Activated naive CD8-positive, alpha-beta T cell treated with anti-CD3 and anti-CD28 coated beads for 36 hours (primary cell): ENCODE measurements around the gene VIPR2. TPM values are rescaled to one million over a fixed set of nuclear protein-coding genes. Genes with fewer than 3 reads are reported as not detected.

Experiments used
- DNase-seq: peaks from one replicate; pipeline ENCODE4 v3.0.0; 2021
- H3K27ac Mint-ChIP-seq: one replicate; pipeline ENCODE4 v1.8.0; 2022; ENCODE audit warnings: mild to moderate bottlenecking, moderate library complexity, mixed read lengths
- H3K27me3 Mint-ChIP-seq: one replicate; pipeline ENCODE4 v1.8.0; 2022; ENCODE audit warnings: mild to moderate bottlenecking, mixed read lengths
- H3K36me3 Mint-ChIP-seq: one replicate; pipeline ENCODE4 v1.8.0; 2021; ENCODE audit warnings: mild to moderate bottlenecking, mixed read lengths
- H3K4me1 Mint-ChIP-seq: one replicate; pipeline ENCODE4 v1.8.0; 2021; ENCODE audit warnings: mixed read lengths
- H3K4me3 Mint-ChIP-seq: one replicate; pipeline ENCODE4 v1.8.0; 2022; ENCODE audit warnings: mild to moderate bottlenecking, moderate library complexity, mixed read lengths
- H3K9me3 Mint-ChIP-seq: one replicate; pipeline ENCODE4 v1.8.0; 2022; ENCODE audit warnings: mixed read lengths
- total RNA-seq, 2 experiments: library from RNA; stranded (reverse); gene quantifications; one replicate each; pipeline ENCODE4 v1.2.3, GENCODE V29; 2021

The VIPR2 gene
- total RNA-seq, 2 experiments from 2014 or later = not detected

DNA sequence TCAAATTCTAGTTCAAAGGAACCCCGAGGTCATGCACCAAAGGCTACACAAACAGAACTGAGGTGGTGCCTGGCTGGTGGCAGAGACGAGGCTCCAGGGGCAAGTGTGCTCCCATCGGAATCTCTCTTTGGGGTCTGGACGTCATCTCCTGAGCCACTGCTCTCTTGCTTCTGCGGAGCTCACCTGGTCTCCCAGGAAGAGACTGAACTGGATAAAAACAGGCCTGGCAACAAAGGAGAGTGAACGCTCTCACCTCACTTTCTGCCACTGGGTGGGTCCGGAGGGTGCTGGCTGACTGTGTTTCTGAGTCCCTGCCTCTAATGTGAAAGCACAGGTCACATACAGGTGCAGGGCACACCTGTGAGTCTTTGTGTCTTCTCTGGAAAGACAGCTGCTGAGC lies 22.4 kb downstream of the VIPR2 start:
- no peaks in the 10 kb centered on the region for H3K9me3 Mint-ChIP-seq
- no peaks in the 10 kb centered on the region for H3K4me1 Mint-ChIP-seq
- no peak overlapping the region for H3K4me3 Mint-ChIP-seq
- H3K27ac Mint-ChIP-seq = no peak overlapping the region
- no peak for DNase-seq
- peaks cover 4% of the 10 kb centered on the region for H3K27me3 Mint-ChIP-seq
- no peaks in the 10 kb centered on the region for H3K36me3 Mint-ChIP-seq

DNA sequence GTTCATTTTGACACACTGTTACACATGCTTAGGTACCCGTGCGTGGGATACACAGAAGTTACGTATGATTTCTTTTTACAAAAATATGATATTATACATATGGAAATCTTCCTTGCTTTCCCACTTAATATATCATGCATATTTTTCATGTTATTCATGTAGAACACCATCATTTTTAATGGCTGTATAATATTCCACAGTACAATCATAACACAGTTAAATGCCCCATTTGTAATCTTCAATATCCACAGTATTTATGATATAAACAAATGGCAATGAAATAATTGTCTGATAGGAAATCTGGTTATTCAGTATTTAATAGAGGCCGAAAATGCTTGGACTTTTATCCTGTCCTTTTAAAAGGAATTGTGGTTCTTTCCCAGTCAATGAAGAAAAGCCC lies 23.2 kb downstream of the VIPR2 start:
- Mint-ChIP-seq H3K4me3 (no peak overlapping the region), H3K27ac (no peak overlapping the region), H3K27me3 (peaks cover 5% of the 10 kb centered on the region), H3K36me3 (no peaks in the 10 kb centered on the region), H3K9me3 (no peaks in the 10 kb centered on the region), H3K4me1 (no peaks in the 10 kb centered on the region)
- DNase-seq = no peak

DNA sequence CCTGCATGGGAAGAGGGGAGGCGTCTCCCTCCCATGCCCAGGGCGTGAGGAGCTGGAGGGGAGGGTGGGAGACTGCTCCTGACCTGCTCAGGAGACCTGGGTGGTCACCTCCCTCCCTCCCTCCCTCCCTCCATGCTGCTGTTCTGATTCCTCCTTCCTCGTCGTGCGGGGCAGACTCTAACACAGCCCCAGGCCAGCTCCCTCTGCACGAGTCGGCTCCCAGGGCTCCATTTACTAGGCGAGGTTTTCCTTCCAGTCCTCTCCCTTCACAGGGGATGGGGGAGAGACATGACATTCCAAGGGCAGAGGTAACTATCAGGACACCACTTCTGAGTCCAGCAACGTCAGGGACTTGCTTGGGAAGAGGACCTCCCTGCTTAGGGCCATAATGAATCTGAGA lies 23.6 kb downstream of the VIPR2 start:
- no peaks in the 10 kb centered on the region for H3K9me3 Mint-ChIP-seq
- H3K4me3 Mint-ChIP-seq = no peak overlapping the region
- peaks cover 5% of the 10 kb centered on the region for H3K27me3 Mint-ChIP-seq
- no peaks in the 10 kb centered on the region for H3K4me1 Mint-ChIP-seq
- DNase-seq = no peak
- no peak overlapping the region for H3K27ac Mint-ChIP-seq
- H3K36me3 Mint-ChIP-seq = no peaks in the 10 kb centered on the region

DNA sequence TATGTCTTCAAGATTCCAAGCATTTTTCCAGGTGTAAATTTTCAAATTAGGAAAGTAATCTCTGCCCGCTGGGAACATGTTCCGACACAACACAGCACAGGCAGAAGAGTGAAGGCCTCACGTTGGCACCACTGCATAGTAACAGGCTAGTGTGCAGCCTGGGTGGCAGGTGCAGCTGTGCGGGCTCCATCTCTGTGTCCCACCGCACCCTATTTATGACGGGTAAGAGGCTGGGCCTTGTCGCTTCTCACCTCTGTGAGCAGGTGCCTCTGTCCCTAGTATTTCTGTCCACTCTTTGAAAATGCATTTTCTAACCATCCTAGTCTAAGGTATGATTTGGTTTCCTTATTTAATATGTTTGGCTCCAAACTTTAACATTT lies 24.1 kb downstream of the VIPR2 start:
- Mint-ChIP-seq H3K36me3 (no peaks in the 10 kb centered on the region), H3K4me3 (no peak overlapping the region), H3K9me3 (no peaks in the 10 kb centered on the region), H3K27me3 (peaks cover 5% of the 10 kb centered on the region), H3K4me1 (no peaks in the 10 kb centered on the region), H3K27ac (no peak overlapping the region)
- no peak for DNase-seq

DNA sequence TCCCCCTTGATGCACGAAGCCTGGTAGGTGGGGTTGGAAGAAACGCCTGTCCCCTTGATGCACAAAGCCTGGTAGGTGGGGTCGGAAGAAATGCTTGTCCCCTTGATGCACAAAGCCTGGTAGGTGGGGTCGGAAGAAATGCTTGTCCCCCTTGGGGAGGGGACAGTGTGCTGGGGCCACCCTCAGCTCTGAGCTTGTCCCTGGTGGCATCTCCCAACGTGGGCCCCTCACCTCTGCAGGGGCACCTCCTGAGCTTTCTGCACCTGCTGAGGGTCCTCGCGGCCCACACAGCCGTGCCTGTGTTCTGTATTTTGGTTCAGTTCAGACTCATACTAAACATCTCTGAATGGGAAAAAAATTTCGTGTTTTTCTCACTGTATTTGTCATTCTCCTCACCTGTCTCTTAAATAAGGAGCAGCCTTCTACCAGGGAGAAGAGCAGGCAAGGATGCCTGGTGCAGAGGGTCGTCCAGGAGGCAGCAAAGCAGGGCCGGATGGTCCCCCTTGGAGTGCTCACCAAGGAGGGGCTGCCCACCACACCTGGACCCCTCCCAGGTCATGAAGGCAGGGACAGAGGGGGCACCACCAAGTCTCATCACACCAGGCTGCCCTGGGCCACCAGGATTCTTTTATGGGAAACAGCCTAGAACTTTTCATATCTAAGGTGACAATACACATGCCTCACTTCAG lies 24.7 kb downstream of the VIPR2 start:
- Mint-ChIP-seq H3K9me3 (no peaks in the 10 kb centered on the region), H3K36me3 (no peaks in the 10 kb centered on the region), H3K27me3 (peaks cover 5% of the 10 kb centered on the region), H3K27ac (no peak overlapping the region), H3K4me3 (no peak overlapping the region), H3K4me1 (no peaks in the 10 kb centered on the region)
- no peak for DNase-seq

DNA sequence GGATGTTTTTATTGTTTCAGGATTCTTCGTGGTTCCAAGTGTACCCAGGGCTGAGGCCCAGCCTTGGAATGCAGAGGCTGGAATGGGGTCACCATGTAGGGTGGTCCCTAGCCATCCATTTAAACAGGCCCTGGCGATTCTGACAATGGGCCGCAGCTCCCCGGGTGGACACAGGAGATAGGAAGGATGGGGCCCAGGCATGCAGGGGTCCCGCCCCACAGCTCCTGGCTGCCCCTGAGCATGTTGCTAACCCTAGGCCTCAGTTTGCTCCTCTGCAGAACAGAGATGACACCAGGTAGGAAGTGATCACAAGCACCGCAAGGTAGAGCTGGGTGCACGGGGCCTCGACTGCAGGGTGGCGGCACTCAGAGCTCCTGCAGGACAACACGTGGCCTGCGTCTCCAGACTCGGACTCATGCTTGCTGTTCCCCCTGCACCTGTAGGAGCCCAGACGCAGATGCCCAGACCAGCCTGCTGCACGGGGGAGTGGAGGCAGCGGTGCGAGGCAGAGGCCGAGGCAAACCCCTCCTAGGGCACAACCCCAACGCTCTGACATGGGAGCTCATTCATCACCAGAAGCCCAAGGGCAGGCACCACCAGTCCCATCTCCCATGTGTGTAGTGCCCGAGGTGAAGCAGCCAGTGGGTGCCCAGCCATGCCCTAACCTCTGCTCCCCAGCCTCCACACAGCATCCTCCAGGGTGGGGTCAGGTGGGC lies 25.5 kb downstream of the VIPR2 start:
- peaks cover 5% of the 10 kb centered on the region for H3K27me3 Mint-ChIP-seq
- no peak overlapping the region for H3K27ac Mint-ChIP-seq
- no peaks in the 10 kb centered on the region for H3K36me3 Mint-ChIP-seq
- H3K4me1 Mint-ChIP-seq = no peaks in the 10 kb centered on the region
- DNase-seq = no peak
- H3K9me3 Mint-ChIP-seq = no peaks in the 10 kb centered on the region
- H3K4me3 Mint-ChIP-seq = no peak overlapping the region

DNA sequence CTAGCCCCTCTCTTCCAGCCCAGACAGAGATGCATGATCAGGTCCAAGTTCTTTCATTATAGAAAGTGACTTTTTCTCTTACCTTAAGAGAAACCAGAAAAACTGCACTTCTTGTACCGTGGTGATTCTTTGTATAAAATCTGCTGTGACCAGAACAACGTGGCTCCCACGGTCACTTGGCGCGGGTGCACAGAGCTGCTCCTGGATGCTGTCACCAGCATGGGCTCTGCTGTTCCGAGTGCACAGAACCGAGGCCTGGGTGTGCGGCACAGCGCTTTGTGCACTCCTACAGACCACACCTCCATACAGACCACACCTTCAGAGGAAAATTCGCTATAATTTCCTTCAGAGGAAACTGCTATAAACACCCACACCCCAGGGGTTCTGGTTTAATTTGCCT lies 26.0 kb downstream of the VIPR2 start:
- no peak overlapping the region for H3K4me3 Mint-ChIP-seq
- H3K9me3 Mint-ChIP-seq = no peaks in the 10 kb centered on the region
- no peak for DNase-seq
- H3K27me3 Mint-ChIP-seq = peaks cover 5% of the 10 kb centered on the region
- H3K4me1 Mint-ChIP-seq = no peaks in the 10 kb centered on the region
- no peaks in the 10 kb centered on the region for H3K36me3 Mint-ChIP-seq
- H3K27ac Mint-ChIP-seq = no peak overlapping the region

DNA sequence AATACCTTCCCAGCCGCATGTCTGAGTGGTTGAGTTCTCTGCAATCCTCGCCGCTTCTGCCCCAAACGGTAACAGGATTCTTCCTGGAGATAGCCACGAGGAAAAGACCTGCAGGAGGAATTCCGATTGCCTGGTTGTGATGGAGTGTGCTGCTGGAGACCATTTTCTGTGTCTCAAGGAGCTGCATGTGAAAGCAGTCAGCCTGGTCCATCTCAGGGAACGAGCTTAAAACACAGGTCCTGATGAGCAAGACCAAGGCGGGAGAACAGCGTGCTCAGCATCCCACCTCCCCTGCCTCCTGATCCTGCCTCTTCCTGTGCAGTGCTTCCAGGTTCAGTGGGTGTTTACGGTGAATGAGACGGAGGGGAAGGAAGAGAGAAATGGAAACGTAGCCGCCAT lies 26.5 kb downstream of the VIPR2 start:
- Mint-ChIP-seq H3K9me3 (no peaks in the 10 kb centered on the region), H3K4me3 (no peak overlapping the region), H3K27ac (no peak overlapping the region), H3K27me3 (peaks cover 5% of the 10 kb centered on the region), H3K36me3 (no peaks in the 10 kb centered on the region), H3K4me1 (no peaks in the 10 kb centered on the region)
- DNase-seq = no peak

DNA sequence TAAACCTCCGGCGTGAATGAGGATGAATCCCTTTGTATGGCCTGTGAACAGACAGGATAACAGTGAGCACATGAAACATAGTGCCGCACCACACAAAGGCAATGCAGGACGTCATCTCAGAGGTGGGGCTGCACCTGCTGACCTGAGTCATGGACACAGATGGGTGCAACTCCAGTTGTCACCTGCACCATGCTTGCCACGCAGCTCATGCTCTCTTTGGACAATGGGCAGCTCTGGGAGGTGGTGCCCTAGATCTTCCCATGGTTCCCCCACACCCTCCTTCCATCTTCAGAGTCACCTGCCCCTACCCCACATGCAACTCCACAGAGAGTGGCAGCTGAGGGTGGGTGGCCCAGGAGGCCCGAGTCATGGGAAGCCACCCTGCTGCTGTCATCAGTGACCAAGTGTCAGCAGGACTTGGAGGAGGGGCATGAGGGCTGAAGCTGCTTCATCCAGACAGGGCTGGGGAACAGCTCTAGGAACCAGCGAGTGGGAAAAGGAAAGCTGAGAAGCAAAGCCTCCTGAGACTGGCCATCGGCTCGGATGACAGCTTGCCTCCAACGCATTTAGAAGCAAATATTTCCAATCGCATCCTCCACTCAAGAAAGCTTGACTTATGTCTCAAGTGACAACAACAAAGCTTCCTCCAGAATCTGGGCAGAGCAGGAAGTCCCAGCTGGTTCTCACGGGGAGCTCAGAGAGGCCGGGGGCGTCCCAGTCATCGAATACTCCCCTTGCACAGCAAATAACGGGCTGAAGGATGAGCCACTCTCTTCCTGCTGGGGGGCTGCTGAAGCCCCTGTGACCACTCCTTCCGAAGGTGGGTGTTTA lies 27.1 kb downstream of the VIPR2 start:
- Mint-ChIP-seq H3K4me3 (no peak overlapping the region), H3K27me3 (peaks cover 5% of the 10 kb centered on the region), H3K36me3 (no peaks in the 10 kb centered on the region), H3K4me1 (no peaks in the 10 kb centered on the region), H3K27ac (no peak overlapping the region), H3K9me3 (no peaks in the 10 kb centered on the region)
- DNase-seq = no peak

DNA sequence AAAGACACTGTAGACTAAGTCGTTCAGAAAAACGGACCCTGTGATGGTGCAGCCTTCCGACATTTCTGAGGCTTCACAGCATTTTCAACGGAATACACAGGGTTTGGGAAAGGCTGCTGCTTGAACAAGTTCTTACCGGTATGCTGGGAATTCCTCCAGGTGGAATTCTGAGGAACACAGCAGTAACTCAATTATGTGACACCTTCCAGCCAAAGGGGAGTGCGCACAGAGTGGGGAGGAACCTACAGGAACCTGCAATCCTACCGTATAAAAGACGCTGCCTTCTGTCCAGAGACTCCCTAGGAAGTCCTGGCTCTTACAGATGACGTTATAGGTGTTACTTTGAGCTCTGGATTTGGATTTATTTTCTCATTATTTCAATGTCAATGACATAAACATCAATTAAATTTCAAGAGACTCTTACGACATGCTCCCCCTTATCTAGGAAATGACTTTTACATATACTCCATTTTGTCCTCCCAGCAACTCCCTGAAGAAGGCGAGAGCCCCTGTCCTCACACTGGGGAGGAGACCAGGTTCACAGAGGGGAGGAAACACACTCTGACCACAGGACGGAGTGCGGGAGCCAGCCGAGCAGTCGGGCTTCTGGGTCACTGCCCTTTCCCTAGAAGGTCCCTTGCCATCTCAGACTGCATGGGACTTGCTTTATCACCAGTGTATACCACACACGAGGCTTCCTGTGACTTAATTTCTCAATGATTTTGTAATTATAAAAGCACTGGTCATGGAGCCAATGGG lies 27.9 kb downstream of the VIPR2 start:
- no peak for DNase-seq
- no peak overlapping the region for H3K4me3 Mint-ChIP-seq
- H3K36me3 Mint-ChIP-seq = no peaks in the 10 kb centered on the region
- H3K9me3 Mint-ChIP-seq = no peaks in the 10 kb centered on the region
- peaks cover 9% of the 10 kb centered on the region for H3K27me3 Mint-ChIP-seq
- H3K4me1 Mint-ChIP-seq = no peaks in the 10 kb centered on the region
- H3K27ac Mint-ChIP-seq = no peak overlapping the region

DNA sequence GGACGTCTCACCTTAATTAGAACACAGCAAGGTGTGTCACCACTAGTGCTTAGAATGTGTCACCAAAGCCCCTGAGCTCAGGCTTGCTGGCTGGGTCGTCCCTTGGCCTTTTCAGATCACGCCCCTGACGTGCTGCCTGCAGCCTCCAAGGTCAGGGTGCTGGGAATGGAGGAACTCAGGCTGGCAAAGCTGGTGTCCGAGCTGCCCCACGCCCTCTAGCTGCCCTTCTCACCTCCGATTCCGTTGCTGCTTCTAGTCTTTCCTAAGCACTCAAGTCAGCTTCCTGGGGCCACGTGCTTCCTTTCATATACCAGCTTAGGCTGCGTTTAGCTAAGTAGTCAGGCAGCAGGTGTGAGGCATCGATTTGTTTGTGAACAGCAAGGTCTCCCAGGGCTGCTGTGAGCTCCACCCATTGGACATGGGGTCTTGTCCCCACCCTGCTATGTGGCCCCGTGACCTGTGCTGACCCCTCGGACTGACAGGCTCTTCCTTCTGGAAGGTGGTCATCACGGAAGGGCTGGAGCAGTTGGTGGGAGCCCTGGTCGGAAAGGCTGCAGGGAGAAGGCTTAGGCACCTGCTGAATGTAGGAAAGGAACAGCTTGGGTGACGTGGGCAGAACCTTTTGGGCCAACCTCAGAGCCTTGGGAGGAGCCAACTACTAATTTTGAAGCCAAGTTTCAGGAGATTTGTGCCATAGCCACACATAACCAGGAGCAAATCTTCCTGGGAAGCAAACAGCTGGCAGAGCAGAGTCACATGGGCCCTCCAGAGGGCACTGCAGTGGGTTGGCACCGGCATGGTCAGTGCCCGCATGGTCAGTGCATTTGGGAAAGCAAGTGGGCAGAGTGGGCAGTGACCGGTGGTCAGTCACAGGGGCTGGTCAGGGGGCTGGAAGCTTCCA lies 28.8 kb downstream of the VIPR2 start:
- Mint-ChIP-seq H3K27me3 (peaks cover 9% of the 10 kb centered on the region), H3K9me3 (no peaks in the 10 kb centered on the region), H3K27ac (no peak overlapping the region), H3K4me3 (no peak overlapping the region), H3K36me3 (no peaks in the 10 kb centered on the region), H3K4me1 (no peaks in the 10 kb centered on the region)
- DNase-seq = no peak

DNA sequence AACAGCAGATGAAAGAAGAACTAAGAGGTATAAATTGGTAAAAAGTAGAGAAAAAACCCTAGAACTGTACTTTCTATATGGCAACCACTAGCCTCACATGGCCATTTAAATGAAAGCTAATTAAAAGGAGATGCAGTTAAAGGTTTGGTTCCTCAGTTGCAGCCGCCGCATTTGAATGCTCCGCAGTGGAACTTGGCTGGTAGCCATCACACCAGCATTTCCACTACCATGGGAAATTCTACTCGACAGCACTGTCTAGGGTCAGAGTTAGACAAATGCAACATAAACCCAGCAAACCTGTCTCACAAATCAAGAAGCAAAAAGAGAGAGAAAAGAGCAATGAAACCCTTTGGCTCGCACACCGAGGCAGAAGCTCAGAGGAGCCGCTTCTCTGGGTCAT lies 29.7 kb downstream of the VIPR2 start:
- Mint-ChIP-seq H3K9me3 (no peaks in the 10 kb centered on the region), H3K4me1 (no peaks in the 10 kb centered on the region), H3K4me3 (no peak overlapping the region), H3K27ac (no peak overlapping the region), H3K36me3 (no peaks in the 10 kb centered on the region), H3K27me3 (peaks cover 9% of the 10 kb centered on the region)
- DNase-seq = no peak

DNA sequence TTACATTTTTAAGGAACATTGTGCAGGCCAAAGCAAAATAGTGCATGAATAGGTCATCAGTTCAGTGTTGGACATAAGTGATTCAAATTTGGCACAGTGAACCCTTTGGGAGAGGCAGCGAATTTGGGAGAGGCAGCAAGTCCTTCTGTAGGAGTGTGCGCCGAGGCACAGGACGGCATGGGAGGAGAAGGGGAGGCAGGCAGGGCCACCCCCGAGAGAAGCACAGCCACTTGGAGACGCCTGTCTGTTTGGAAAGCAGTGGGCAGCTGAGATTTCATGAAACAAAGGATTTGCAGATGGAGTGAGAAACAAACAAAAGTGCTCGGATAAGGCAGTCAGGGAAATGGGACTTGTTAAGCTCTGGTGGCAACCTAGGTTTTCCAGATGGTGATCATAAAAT lies 30.6 kb downstream of the VIPR2 start:
- H3K9me3 Mint-ChIP-seq = no peaks in the 10 kb centered on the region
- no peak overlapping the region for H3K4me3 Mint-ChIP-seq
- no peaks in the 10 kb centered on the region for H3K36me3 Mint-ChIP-seq

DNA sequence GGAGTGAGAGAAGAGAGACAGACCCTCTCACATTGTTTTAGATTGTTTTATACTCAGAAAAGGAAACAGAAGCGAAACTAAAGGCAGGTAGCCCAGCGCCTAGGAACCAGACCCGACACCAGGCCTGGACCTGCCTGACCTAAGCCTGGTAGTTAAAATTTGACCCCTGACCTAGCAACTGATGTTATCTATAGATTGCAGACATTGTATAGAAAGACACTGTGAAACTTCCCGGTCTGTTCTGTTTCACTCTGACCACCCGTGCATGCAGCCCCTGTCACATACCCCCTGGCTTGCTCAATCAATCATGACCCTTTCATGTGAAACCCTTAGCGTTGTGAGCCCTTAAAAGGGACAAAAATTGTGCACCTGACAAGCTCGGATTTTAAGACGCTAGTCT lies 31.6 kb downstream of the VIPR2 start:
- DNase-seq = no peak
- peaks cover 9% of the 10 kb centered on the region for H3K27me3 Mint-ChIP-seq
- no peak overlapping the region for H3K27ac Mint-ChIP-seq
- no peaks in the 10 kb centered on the region for H3K4me1 Mint-ChIP-seq
- no peaks in the 10 kb centered on the region for H3K9me3 Mint-ChIP-seq
- H3K4me3 Mint-ChIP-seq = no peak overlapping the region
- H3K36me3 Mint-ChIP-seq = no peaks in the 10 kb centered on the region

More for the DNA sequence above, 30.6 kb downstream of the VIPR2 start:
- Mint-ChIP-seq H3K27me3 (peaks cover 9% of the 10 kb centered on the region), H3K4me1 (no peaks in the 10 kb centered on the region), H3K27ac (no peak overlapping the region)
- no peak for DNase-seq
